SK-N-SH treated with all-trans-retinoic acid at 6 μM for 48 hours (cell line): Measurements from ENCODE around the gene KIF26A.

Source experiments
- ATAC-seq: fragments of 200-7000 bp; cut with Tn5 transposase; 3 replicates; pipeline ENCODE4 v1.9.1; 2020; ENCODE audit warnings: mild to moderate bottlenecking, moderate library complexity
- ARNTL ChIP-seq: fragments of 450-650 bp; formaldehyde crosslinking; IDR thresholded peaks from 2 replicates; pipeline ENCODE4 v1.5.0; 2020; ENCODE audit warnings: low read depth, mild to moderate bottlenecking, moderate library complexity, borderline replicate concordance
- BACH2 ChIP-seq: fragments of 250-450 bp; sonication (Bioruptor Pico); IDR thresholded peaks from 2 replicates; pipeline ENCODE4 v1.9.0; 2021; ENCODE audit warnings: mild to moderate bottlenecking, borderline replicate concordance
- CREB5 ChIP-seq: fragments of 250-450 bp; sonication (Bioruptor Pico); IDR thresholded peaks from 2 replicates; pipeline ENCODE4 v1.5.1; 2020; ENCODE audit warnings: low read depth, mild to moderate bottlenecking, moderate library complexity
- ESRRG ChIP-seq: fragments of 250-450 bp; sonication (Bioruptor Pico); IDR thresholded peaks from 2 replicates; pipeline ENCODE4 v1.6.1; 2021; ENCODE audit warnings: mild to moderate bottlenecking
- GLIS3 ChIP-seq: fragments of 250-450 bp; sonication (Bioruptor Pico); IDR thresholded peaks from 2 replicates; pipeline ENCODE4 v1.5.0; 2020; ENCODE audit warnings: mild to moderate bottlenecking, moderate library complexity
- OSR1 ChIP-seq: fragments of 250-450 bp; sonication (Bioruptor Pico); IDR thresholded peaks from 2 replicates; pipeline ENCODE4 v1.8.0; 2022; ENCODE audit warnings: moderate library complexity, mild to moderate bottlenecking, inconsistent platforms
- PATZ1 ChIP-seq: fragments of 250-450 bp; sonication (Bioruptor Pico); IDR thresholded peaks from 2 replicates; pipeline ENCODE4 v1.8.0; 2020; ENCODE audit warnings: mild to moderate bottlenecking, moderate library complexity, borderline replicate concordance
- POU6F1 ChIP-seq: fragments of 250-450 bp; sonication (Bioruptor Pico); IDR thresholded peaks from 2 replicates; pipeline ENCODE4 v1.8.0; 2021; ENCODE audit warnings: low read depth, mild to moderate bottlenecking, moderate library complexity, borderline replicate concordance
- PPARA ChIP-seq: fragments of 250-450 bp; sonication (Bioruptor Pico); IDR thresholded peaks from 2 replicates; pipeline ENCODE4 v1.5.0; 2020; ENCODE audit warnings: mild to moderate bottlenecking, borderline replicate concordance
- SNAI2 ChIP-seq: fragments of 250-450 bp; sonication (Bioruptor Pico); IDR thresholded peaks from 2 replicates; pipeline ENCODE4 v1.5.0; 2020; ENCODE audit warnings: mild to moderate bottlenecking, moderate library complexity
- TCF4 ChIP-seq: fragments of 250-450 bp; sonication (Bioruptor Pico); IDR thresholded peaks from 2 replicates; pipeline ENCODE4 v1.8.0; 2021; ENCODE audit warnings: mild to moderate bottlenecking, moderate library complexity, borderline replicate concordance
- TOX ChIP-seq: fragments of 250-450 bp; sonication (Bioruptor Pico); IDR thresholded peaks from 2 replicates; pipeline ENCODE4 v1.8.0; 2021; ENCODE audit warnings: mild to moderate bottlenecking, moderate library complexity, borderline replicate concordance
- ZC3H10 ChIP-seq: fragments of 250-450 bp; sonication (Bioruptor Pico); IDR thresholded peaks from 2 replicates; pipeline ENCODE4 v1.5.1; 2021; ENCODE audit warnings: mild to moderate bottlenecking, moderate library complexity
- ZFP3 ChIP-seq: fragments of 250-450 bp; sonication (Bioruptor Pico); IDR thresholded peaks from 2 replicates; pipeline ENCODE4 v1.5.0; 2020; ENCODE audit warnings: mild to moderate bottlenecking, moderate library complexity
- ZFP30 ChIP-seq: fragments of 450-650 bp; formaldehyde crosslinking; IDR thresholded peaks from 2 replicates; pipeline ENCODE4 v1.5.0; 2022; ENCODE audit warnings: mild to moderate bottlenecking, moderate library complexity
- ZNF565 ChIP-seq: fragments of 450-650 bp; formaldehyde crosslinking; conservative IDR thresholded peaks from 2 replicates; pipeline ENCODE4 v1.5.0; 2020; ENCODE audit warnings: low read depth, mild to moderate bottlenecking, moderate library complexity
- ZNF70 ChIP-seq: fragments of 450-650 bp; formaldehyde crosslinking; IDR thresholded peaks from 2 replicates; pipeline ENCODE4 v1.5.0; 2020; ENCODE audit warnings: mild to moderate bottlenecking, moderate library complexity
- ZNF8 ChIP-seq: fragments of 450-650 bp; formaldehyde crosslinking; IDR thresholded peaks from 2 replicates; pipeline ENCODE4 v1.5.0; 2020; ENCODE audit warnings: mild to moderate bottlenecking, moderate library complexity
- TF ChIP-seq, protein P1 (sequence below): fragments of 250-450 bp; sonication (Bioruptor Pico); IDR thresholded peaks from 2 replicates; pipeline ENCODE4 v1.5.1; 2021; ENCODE audit warnings: mild to moderate bottlenecking, moderate library complexity
- TF ChIP-seq, protein P2 (sequence below): fragments of 250-450 bp; sonication (Bioruptor Pico); IDR thresholded peaks from 2 replicates; pipeline ENCODE4 v1.5.0; 2020; ENCODE audit warnings: mild to moderate bottlenecking, moderate library complexity

Gene KIF26A

GRCh38 chr14:104216457-104216856 lies 78.1 kb downstream of the KIF26A start:
- ATAC-seq: no peak
- TF ChIP-seq ARNTL (CRISPR knock-in tag) (no peak), ZNF565 (CRISPR knock-in tag) (no peak), ZFP30 (CRISPR knock-in tag) (no peak), GLIS3 (no peak), ZNF8 (no peak), OSR1 (CRISPR knock-in tag) (no peak), BACH2 (CRISPR knock-in tag) (no peak), ZC3H10 (no peak), ZNF70 (no peak), TOX (CRISPR knock-in tag) (no peak), PATZ1 (CRISPR knock-in tag) (no peak)
- TF ChIP-seq, protein P1, sequence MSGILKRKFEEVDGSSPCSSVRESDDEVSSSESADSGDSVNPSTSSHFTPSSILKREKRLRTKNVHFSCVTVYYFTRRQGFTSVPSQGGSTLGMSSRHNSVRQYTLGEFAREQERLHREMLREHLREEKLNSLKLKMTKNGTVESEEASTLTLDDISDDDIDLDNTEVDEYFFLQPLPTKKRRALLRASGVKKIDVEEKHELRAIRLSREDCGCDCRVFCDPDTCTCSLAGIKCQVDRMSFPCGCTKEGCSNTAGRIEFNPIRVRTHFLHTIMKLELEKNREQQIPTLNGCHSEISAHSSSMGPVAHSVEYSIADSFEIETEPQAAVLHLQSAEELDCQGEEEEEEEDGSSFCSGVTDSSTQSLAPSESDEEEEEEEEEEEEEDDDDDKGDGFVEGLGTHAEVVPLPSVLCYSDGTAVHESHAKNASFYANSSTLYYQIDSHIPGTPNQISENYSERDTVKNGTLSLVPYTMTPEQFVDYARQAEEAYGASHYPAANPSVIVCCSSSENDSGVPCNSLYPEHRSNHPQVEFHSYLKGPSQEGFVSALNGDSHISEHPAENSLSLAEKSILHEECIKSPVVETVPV (CRISPR knock-in tag): no peak
- TF ChIP-seq, protein P2, sequence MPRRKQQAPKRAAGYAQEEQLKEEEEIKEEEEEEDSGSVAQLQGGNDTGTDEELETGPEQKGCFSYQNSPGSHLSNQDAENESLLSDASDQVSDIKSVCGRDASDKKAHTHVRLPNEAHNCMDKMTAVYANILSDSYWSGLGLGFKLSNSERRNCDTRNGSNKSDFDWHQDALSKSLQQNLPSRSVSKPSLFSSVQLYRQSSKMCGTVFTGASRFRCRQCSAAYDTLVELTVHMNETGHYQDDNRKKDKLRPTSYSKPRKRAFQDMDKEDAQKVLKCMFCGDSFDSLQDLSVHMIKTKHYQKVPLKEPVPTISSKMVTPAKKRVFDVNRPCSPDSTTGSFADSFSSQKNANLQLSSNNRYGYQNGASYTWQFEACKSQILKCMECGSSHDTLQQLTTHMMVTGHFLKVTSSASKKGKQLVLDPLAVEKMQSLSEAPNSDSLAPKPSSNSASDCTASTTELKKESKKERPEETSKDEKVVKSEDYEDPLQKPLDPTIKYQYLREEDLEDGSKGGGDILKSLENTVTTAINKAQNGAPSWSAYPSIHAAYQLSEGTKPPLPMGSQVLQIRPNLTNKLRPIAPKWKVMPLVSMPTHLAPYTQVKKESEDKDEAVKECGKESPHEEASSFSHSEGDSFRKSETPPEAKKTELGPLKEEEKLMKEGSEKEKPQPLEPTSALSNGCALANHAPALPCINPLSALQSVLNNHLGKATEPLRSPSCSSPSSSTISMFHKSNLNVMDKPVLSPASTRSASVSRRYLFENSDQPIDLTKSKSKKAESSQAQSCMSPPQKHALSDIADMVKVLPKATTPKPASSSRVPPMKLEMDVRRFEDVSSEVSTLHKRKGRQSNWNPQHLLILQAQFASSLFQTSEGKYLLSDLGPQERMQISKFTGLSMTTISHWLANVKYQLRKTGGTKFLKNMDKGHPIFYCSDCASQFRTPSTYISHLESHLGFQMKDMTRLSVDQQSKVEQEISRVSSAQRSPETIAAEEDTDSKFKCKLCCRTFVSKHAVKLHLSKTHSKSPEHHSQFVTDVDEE (CRISPR knock-in tag): no peak

- ATAC-seq: no peak
Measured at GRCh38 chr14:104217486-104218360, 79.3 kb downstream of the KIF26A start.

DNA sequence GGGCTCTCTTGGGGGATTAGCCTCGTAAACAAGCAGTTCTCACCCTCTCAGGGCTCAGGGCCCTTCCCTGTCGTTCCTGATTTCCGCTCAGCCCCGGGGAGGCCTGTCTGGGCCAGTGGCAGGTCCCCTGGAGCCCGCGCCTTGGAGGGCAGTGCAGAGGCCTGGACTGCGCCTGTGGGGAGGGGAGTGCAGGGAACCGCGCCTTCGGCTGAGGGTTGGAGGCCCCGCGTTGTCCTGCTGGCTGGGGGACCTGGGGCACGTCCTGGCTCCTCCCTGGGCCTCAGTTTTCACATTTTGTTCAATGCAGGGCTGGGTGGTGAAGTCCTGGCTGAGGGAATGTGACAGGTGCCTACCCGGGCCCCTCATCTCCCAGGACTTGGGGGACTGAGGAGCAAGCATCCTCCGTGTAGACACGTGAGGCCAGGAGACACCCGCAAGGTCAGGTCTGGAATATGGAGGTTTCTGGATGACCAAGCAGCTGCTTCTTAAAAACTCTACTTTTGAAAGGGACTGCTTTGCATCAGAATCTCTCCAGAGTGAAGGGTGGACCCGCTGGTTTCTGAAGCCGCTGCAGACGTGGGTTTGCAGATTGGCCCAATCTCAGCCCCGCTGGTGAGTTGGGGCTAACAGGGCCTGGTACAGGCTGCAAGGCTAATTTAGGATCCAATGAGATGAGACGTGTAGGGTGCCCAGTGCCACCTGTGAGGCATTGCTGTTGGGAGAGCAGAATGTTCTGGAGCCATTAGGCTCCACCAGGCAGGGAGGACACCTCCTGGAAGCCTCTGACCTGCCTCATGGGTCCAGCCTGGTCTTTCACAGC lies 80.2 kb downstream of the KIF26A start:
- ATAC-seq: no peak
- no peak for TF ChIP-seq TOX (CRISPR knock-in tag)
- no peak for TF ChIP-seq ZNF565 (CRISPR knock-in tag)
- TF ChIP-seq ZC3H10: no peak
- TF ChIP-seq CREB5 (CRISPR knock-in tag): no peak
- TF ChIP-seq GLIS3: no peak

More at GRCh38 chr14:104217486-104218360, 79.3 kb downstream of the KIF26A start:
- no peak for TF ChIP-seq ZNF565 (CRISPR knock-in tag)
- TF ChIP-seq TCF4 (CRISPR knock-in tag): no peak
- no peak for TF ChIP-seq ZFP3 (CRISPR knock-in tag)

- TF ChIP-seq ESRRG (CRISPR knock-in tag) (no peak), PPARA (CRISPR knock-in tag) (no peak), ZNF8 (no peak), PATZ1 (CRISPR knock-in tag) (no peak), CREB5 (CRISPR knock-in tag) (no peak), SNAI2 (CRISPR knock-in tag) (no peak), POU6F1 (CRISPR knock-in tag) (no peak)
- no peak for ATAC-seq
Measured at GRCh38 chr14:104219731-104220214, 81.4 kb downstream of the KIF26A start.
